ENCODE data around the gene MRNIP. TPM values are rescaled to one million over a fixed set of nuclear protein-coding genes. Genes with fewer than 3 reads are reported as not detected.
A peak's percentile ranks its signal among the peaks of the same experiment; 100 is the strongest.

MRNIP gene
- total RNA-seq, 3 donors from 2014 or later (not counting 1 experiment from before 2014, with no cell fraction given), result 19.7 to 40.2 (median 25.4) TPM

GRCh38 chr5:179822059-179822432 is 36.6 kb downstream of the MRNIP start:
- H3K36me3 Mint-ChIP-seq, result peaks cover 7% of the 10 kb centered on the region
- Histone ChIP-seq H3K36me3 (ENCODE audit: control insufficient read depth, insufficient read depth, low read length) (peaks cover 36% of the 10 kb centered on the region), H3K27ac (ENCODE audit: low read length) (peak overlapping the region; percentile 100), H3K4me3 (ENCODE audit: low read length) (peak overlapping the region; percentile 96), H3K27me3 (ENCODE audit: control insufficient read depth, insufficient read depth, low read length) (no peaks in the 10 kb centered on the region), H3K4me1 (ENCODE audit: control insufficient read depth, insufficient read depth, low read length) (peaks cover 58% of the 10 kb centered on the region), H3K9me3 (ENCODE audit: control insufficient read depth, insufficient read depth, low read length) (no peaks in the 10 kb centered on the region)
- peak overlapping the region; percentile 97 to 98 for H3K27ac Mint-ChIP-seq
- peak overlapping the region; percentile 96 for H3K4me3 Mint-ChIP-seq
- ATAC-seq (no peak), DNase-seq (no peak)
- H3K27me3 Mint-ChIP-seq (ENCODE audit: low read depth in 2 of 2), result no peaks in the 10 kb centered on the region
- no peaks in the 10 kb centered on the region for H3K9me3 Mint-ChIP-seq
- 70% methylated on average over 3 of the region's 3 CpGs for WGBS (ENCODE audit: insufficient coverage)
- intact Hi-C loops (cut with micrococcal nuclease), result no loop called here
- TF ChIP-seq, protein P1, sequence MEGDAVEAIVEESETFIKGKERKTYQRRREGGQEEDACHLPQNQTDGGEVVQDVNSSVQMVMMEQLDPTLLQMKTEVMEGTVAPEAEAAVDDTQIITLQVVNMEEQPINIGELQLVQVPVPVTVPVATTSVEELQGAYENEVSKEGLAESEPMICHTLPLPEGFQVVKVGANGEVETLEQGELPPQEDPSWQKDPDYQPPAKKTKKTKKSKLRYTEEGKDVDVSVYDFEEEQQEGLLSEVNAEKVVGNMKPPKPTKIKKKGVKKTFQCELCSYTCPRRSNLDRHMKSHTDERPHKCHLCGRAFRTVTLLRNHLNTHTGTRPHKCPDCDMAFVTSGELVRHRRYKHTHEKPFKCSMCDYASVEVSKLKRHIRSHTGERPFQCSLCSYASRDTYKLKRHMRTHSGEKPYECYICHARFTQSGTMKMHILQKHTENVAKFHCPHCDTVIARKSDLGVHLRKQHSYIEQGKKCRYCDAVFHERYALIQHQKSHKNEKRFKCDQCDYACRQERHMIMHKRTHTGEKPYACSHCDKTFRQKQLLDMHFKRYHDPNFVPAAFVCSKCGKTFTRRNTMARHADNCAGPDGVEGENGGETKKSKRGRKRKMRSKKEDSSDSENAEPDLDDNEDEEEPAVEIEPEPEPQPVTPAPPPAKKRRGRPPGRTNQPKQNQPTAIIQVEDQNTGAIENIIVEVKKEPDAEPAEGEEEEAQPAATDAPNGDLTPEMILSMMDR (IDR thresholded peaks at IDR 0.05), result no peak
- peaks cover 43 to 67% of the 10 kb centered on the region in 2 donors for H3K4me1 Mint-ChIP-seq

GRCh38 chr5:179821298-179822058 is 37.1 kb downstream of the MRNIP start:
- Histone ChIP-seq H3K36me3 (ENCODE audit: control insufficient read depth, insufficient read depth, low read length) (peaks cover 32% of the 10 kb centered on the region), H3K9me3 (ENCODE audit: control insufficient read depth, insufficient read depth, low read length) (no peaks in the 10 kb centered on the region), H3K4me1 (ENCODE audit: control insufficient read depth, insufficient read depth, low read length) (peaks cover 61% of the 10 kb centered on the region), H3K4me3 (ENCODE audit: low read length) (peak overlapping the region; percentile 96), H3K27ac (ENCODE audit: low read length) (peak overlapping the region; percentile 100), H3K27me3 (ENCODE audit: control insufficient read depth, insufficient read depth, low read length) (no peaks in the 10 kb centered on the region)
- WGBS (ENCODE audit: insufficient coverage), result under 1% methylated on average over 51 of the region's 54 CpGs
- peak overlapping the region; percentile 96 for H3K4me3 Mint-ChIP-seq
- H3K36me3 Mint-ChIP-seq, result peaks cover 7% of the 10 kb centered on the region
- DNase-seq, result peak; percentile 91 to 94
- peak; percentile 55 to 82 (median 66) for ATAC-seq
- intact Hi-C loops (cut with micrococcal nuclease), result loop anchor here (1.0 to 2.0 kb wide), 2 partner anchors 15 kb away; partner anchors contain the start of gene MGAT4B
- H3K27me3 Mint-ChIP-seq (ENCODE audit: low read depth in 2 of 2), result no peaks in the 10 kb centered on the region
- peak overlapping the region; percentile 97 to 98 for H3K27ac Mint-ChIP-seq
- H3K9me3 Mint-ChIP-seq, result no peaks in the 10 kb centered on the region
- TF ChIP-seq, protein P1 (IDR thresholded peaks at IDR 0.05), result no peak
- H3K4me1 Mint-ChIP-seq, result peaks cover 38 to 63% of the 10 kb centered on the region in 2 donors

DNA sequence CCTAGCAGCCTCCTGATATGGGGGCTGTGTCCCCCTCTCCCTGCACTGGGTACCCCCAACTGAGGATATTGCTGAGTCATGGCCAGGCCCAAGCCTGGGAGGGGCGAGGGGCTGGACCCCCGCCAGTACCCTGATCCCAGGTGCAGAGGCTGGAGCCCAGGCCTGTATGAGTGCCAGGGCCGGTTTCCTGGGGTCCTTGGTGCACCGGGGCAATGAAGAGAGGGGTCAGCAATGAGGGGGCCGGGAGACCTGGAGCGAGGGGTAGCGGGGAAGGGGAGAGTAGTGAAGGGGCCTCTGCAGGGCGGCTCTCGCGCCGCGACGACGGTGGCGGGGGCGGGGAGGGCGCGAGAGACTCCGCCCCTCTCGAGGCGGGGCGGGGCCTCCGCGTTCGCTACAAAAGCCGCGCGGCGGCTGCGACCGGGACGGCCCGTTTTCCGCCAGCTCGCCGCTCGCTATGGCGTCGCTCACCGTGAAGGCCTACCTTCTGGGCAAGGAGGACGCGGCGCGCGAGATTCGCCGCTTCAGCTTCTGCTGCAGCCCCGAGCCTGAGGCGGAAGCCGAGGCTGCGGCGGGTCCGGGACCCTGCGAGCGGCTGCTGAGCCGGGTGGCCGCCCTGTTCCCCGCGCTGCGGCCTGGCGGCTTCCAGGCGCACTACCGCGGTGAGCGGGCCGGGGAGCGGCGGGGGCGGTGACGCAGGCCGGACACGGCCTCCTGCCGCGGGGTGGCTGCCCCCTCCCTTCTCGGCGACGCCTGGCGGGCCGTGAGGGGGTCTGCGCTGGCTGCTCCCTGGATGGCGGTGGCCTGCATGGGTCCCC is 37.9 kb downstream of the MRNIP start, which contains the start of gene SQSTM1:
Gene SQSTM1, plus strand, starts transcription at position 423 of the 815 bp plus-strand sequence. Its CDS starts 32 bp downstream, at position 455.
- ATAC-seq (peak; percentile 47 to 68 (median 50)), DNase-seq (peak; percentile 90 to 92)
- Mint-ChIP-seq H3K9me3 (no peaks in the 10 kb centered on the region), H3K4me1 (peaks cover 38 to 62% of the 10 kb centered on the region in 2 donors), H3K36me3 (peaks cover 7% of the 10 kb centered on the region), H3K4me3 (peak within 1 kb of the TSS; percentile 96), H3K27me3 (ENCODE audit: low read depth in 2 of 2) (peaks cover 0 to 2% of the 10 kb centered on the region in 2 donors), H3K27ac (peak within 1 kb of the TSS; percentile 97 to 98)
- TF ChIP-seq, protein P1 (IDR thresholded peaks at IDR 0.05), result no peak
- under 1% methylated on average over 81 of the region's 81 CpGs for WGBS (ENCODE audit: insufficient coverage)
- peaks cover 64% of the 10 kb centered on the region for H3K4me1 ChIP-seq (ENCODE audit: control insufficient read depth, insufficient read depth, low read length)
- no peaks in the 10 kb centered on the region for H3K27me3 ChIP-seq (ENCODE audit: control insufficient read depth, insufficient read depth, low read length)
- H3K27ac ChIP-seq (ENCODE audit: low read length), result peak within 1 kb of the TSS; percentile 100
- H3K4me3 ChIP-seq (ENCODE audit: low read length), result peak within 1 kb of the TSS; percentile 96
- H3K36me3 ChIP-seq (ENCODE audit: control insufficient read depth, insufficient read depth, low read length), result peaks cover 26% of the 10 kb centered on the region
- intact Hi-C loops (cut with micrococcal nuclease), result loop anchor here (1.0 to 2.0 kb wide), 3 partner anchors 9 to 16 kb away; partner anchors contain the start of gene MGAT4B
- H3K9me3 ChIP-seq (ENCODE audit: control insufficient read depth, insufficient read depth, low read length), result no peaks in the 10 kb centered on the region
